GM21447 (cell line): ENCODE data around the gene ARSI.

Experiments
- ATAC-seq: cut with Tn5 transposase; IDR thresholded peaks from one replicate; pipeline ENCODE4 v1.9.1; 2021; ENCODE audit not compliant: unreplicated experiment

Gene ARSI

GRCh38 chr5:150295172-150295634 lies 7.5 kb downstream of the ARSI start:
- no peak for ATAC-seq

- ATAC-seq = no peak
Measured at GRCh38 chr5:150294551-150295071, 8.1 kb downstream of the ARSI start.

GRCh38 chr5:150293091-150293941 lies 9.4 kb downstream of the ARSI start:
- ATAC-seq = no peak

GRCh38 chr5:150291388-150292385 lies 11.0 kb downstream of the ARSI start:
- no peak for ATAC-seq

- ATAC-seq = no peak
Measured at GRCh38 chr5:150289551-150290390, 12.9 kb downstream of the ARSI start, which contains the start of gene CAMK2A. Gene CAMK2A (minus strand): TSS chr5:150289773. CDS start chr5:150289625, 148 bp downstream.

GRCh38 chr5:150288791-150289190 lies 13.9 kb downstream of the ARSI start:
- no peak for ATAC-seq

GRCh38 chr5:150288361-150288760 lies 14.3 kb downstream of the ARSI start:
- no peak for ATAC-seq

- ATAC-seq = no peak
Measured at GRCh38 chr5:150286820-150287219, 15.9 kb downstream of the ARSI start.

- no peak for ATAC-seq
Measured at GRCh38 chr5:150285114-150285513, 17.6 kb downstream of the ARSI start.

GRCh38 chr5:150284311-150284710 lies 18.4 kb downstream of the ARSI start:
- no peak for ATAC-seq

- ATAC-seq = no peak
Measured at GRCh38 chr5:150283904-150284303, 18.8 kb downstream of the ARSI start.

- ATAC-seq = no peak
Measured at GRCh38 chr5:150281987-150282386, 20.7 kb downstream of the ARSI start.

GRCh38 chr5:150279330-150280020 lies 23.2 kb downstream of the ARSI start:
- ATAC-seq = no peak

- no peak for ATAC-seq
Measured at GRCh38 chr5:150278916-150279315, 23.8 kb downstream of the ARSI start.

- no peak for ATAC-seq
Measured at GRCh38 chr5:150278046-150278730, 24.5 kb downstream of the ARSI start.

GRCh38 chr5:150277043-150277442 lies 25.7 kb downstream of the ARSI start:
- no peak for ATAC-seq

GRCh38 chr5:150274811-150275210 lies 27.9 kb downstream of the ARSI start:
- no peak for ATAC-seq

- no peak for ATAC-seq
Measured at GRCh38 chr5:150272531-150272930, 30.2 kb downstream of the ARSI start.

GRCh38 chr5:150271923-150272322 lies 30.8 kb downstream of the ARSI start:
- no peak for ATAC-seq
